ENCODE measurements around the gene NDUFA1.
"Not testable (repeated sequence)": the region's sequence is repeated elsewhere in the genome, so short reads cannot be mapped to it uniquely, and the experiment has no call there.

The NDUFA1 gene

GRCh38 chrX:119871599-119872395 lies at the start of gene NDUFA1, which contains the start of gene RNF113A:
Gene NDUFA1, plus strand, starts transcription at chrX:119871832. Its CDS starts 80 bp downstream, at chrX:119871912.
Gene RNF113A, minus strand, starts transcription at chrX:119871733. Its CDS starts 120 bp downstream, at chrX:119871613.
- no peak for TF ChIP-seq EZH2phosphoT487 (conservative IDR thresholded peaks at IDR 0.05; ENCODE audit: low read length)
- TF ChIP-seq CTCF (IDR thresholded peaks at IDR 0.05; ENCODE audit: insufficient read depth, low read length, poor library complexity, severe bottlenecking): no peak
- Histone ChIP-seq H2AFZ (ENCODE audit: low read depth, low read length, severe bottlenecking) (peak within 1 kb of the TSS; percentile 60), H3K9me3 (ENCODE audit: insufficient read depth, low read length) (no peaks in the 10 kb centered on the region), H3K27ac (ENCODE audit: low read depth, low read length) (peak within 1 kb of the TSS; percentile 90), H4K20me1 (ENCODE audit: low read depth, low read length) (no peaks in the 10 kb centered on the region), H3K79me2 (ENCODE audit: insufficient read depth, low read length) (peaks cover 29% of the 10 kb centered on the region), H3K4me3 (ENCODE audit: insufficient read depth, low read length, poor library complexity, severe bottlenecking) (peak within 1 kb of the TSS; percentile 86), H3K9me2 (replicated peaks; ENCODE audit: insufficient read depth, low read length) (no peaks in the 10 kb centered on the region), H3K9ac (ENCODE audit: low read length) (peak within 1 kb of the TSS; percentile 89), H3K4me2 (ENCODE audit: low read depth, low read length, poor library complexity, severe bottlenecking) (peak within 1 kb of the TSS; percentile 85), H3F3A (ENCODE audit: insufficient read depth) (peaks cover 3% of the 10 kb centered on the region), H3K27me3 (ENCODE audit: low read length) (no peaks in the 10 kb centered on the region), H3K36me3 (ENCODE audit: low read length) (no peaks in the 10 kb centered on the region; the same call in 1 of the 2 replicates)

GRCh38 chrX:119824221-119824620 lies 47.4 kb upstream of the NDUFA1 start:
- not testable (repeated sequence) for H3K4me2 ChIP-seq (ENCODE audit: low read depth, low read length, poor library complexity, severe bottlenecking); H3K9me2 ChIP-seq (replicated peaks; ENCODE audit: insufficient read depth, low read length); H4K20me1 ChIP-seq (ENCODE audit: low read depth, low read length); H3K9me3 ChIP-seq (ENCODE audit: insufficient read depth, low read length); H3K27ac ChIP-seq (ENCODE audit: low read depth, low read length); H3F3A ChIP-seq (ENCODE audit: insufficient read depth); H3K4me3 ChIP-seq (ENCODE audit: insufficient read depth, low read length, poor library complexity, severe bottlenecking); H3K79me2 ChIP-seq (ENCODE audit: insufficient read depth, low read length); H3K27me3 ChIP-seq (ENCODE audit: low read length); H3K36me3 ChIP-seq (ENCODE audit: low read length); H2AFZ ChIP-seq (ENCODE audit: low read depth, low read length, severe bottlenecking); H3K9ac ChIP-seq (ENCODE audit: low read length)

- H3K9ac ChIP-seq (ENCODE audit: low read length): no peak overlapping the region
- H3K36me3 ChIP-seq (ENCODE audit: low read length): no peaks in the 10 kb centered on the region
- no peaks in the 10 kb centered on the region for H3K9me3 ChIP-seq (ENCODE audit: insufficient read depth, low read length)
- no peaks in the 10 kb centered on the region for H3K27me3 ChIP-seq (ENCODE audit: low read length)
- TF ChIP-seq CTCF (IDR thresholded peaks at IDR 0.05; ENCODE audit: insufficient read depth, low read length, poor library complexity, severe bottlenecking): no peak
- no peak for TF ChIP-seq EZH2phosphoT487 (conservative IDR thresholded peaks at IDR 0.05; ENCODE audit: low read length)
- H2AFZ ChIP-seq (ENCODE audit: low read depth, low read length, severe bottlenecking): no peak overlapping the region
- H3K79me2 ChIP-seq (ENCODE audit: insufficient read depth, low read length): no peaks in the 10 kb centered on the region
- H3K4me3 ChIP-seq (ENCODE audit: insufficient read depth, low read length, poor library complexity, severe bottlenecking): no peak overlapping the region
- H3K4me2 ChIP-seq (ENCODE audit: low read depth, low read length, poor library complexity, severe bottlenecking): no peak overlapping the region
- H3F3A ChIP-seq (ENCODE audit: insufficient read depth): no peaks in the 10 kb centered on the region
- H3K27ac ChIP-seq (ENCODE audit: low read depth, low read length): no peak overlapping the region
- H3K9me2 ChIP-seq (replicated peaks; ENCODE audit: insufficient read depth, low read length): no peaks in the 10 kb centered on the region
- no peaks in the 10 kb centered on the region for H4K20me1 ChIP-seq (ENCODE audit: low read depth, low read length)
Observed at GRCh38 chrX:119826399-119826959, 45.2 kb upstream of the NDUFA1 start.

- H4K20me1 ChIP-seq (ENCODE audit: low read depth, low read length): no peaks in the 10 kb centered on the region
- no peak overlapping the region for H3K4me2 ChIP-seq (ENCODE audit: low read depth, low read length, poor library complexity, severe bottlenecking)
- H3K9ac ChIP-seq (ENCODE audit: low read length): no peak overlapping the region
- no peaks in the 10 kb centered on the region for H3K36me3 ChIP-seq (ENCODE audit: low read length)
- H3K79me2 ChIP-seq (ENCODE audit: insufficient read depth, low read length): no peaks in the 10 kb centered on the region
- TF ChIP-seq CTCF (IDR thresholded peaks at IDR 0.05; ENCODE audit: insufficient read depth, low read length, poor library complexity, severe bottlenecking): no peak
- TF ChIP-seq EZH2phosphoT487 (conservative IDR thresholded peaks at IDR 0.05; ENCODE audit: low read length): no peak
- no peak overlapping the region for H3K27ac ChIP-seq (ENCODE audit: low read depth, low read length)
- no peaks in the 10 kb centered on the region for H3F3A ChIP-seq (ENCODE audit: insufficient read depth)
- no peak overlapping the region for H2AFZ ChIP-seq (ENCODE audit: low read depth, low read length, severe bottlenecking)
- H3K4me3 ChIP-seq (ENCODE audit: insufficient read depth, low read length, poor library complexity, severe bottlenecking): no peak overlapping the region
- no peaks in the 10 kb centered on the region for H3K27me3 ChIP-seq (ENCODE audit: low read length)
- no peaks in the 10 kb centered on the region for H3K9me3 ChIP-seq (ENCODE audit: insufficient read depth, low read length)
- no peaks in the 10 kb centered on the region for H3K9me2 ChIP-seq (replicated peaks; ENCODE audit: insufficient read depth, low read length)
Observed at GRCh38 chrX:119828446-119828845, 43.2 kb upstream of the NDUFA1 start.

Data from SU-DHL-6 (cell line).